OCI-LY1 (cell line): ENCODE measurements around the gene HMCN2.
"Not testable (repeated sequence)": the region's sequence is repeated elsewhere in the genome, so short reads cannot be mapped to it uniquely, and the experiment has no call there.

Experiments
- H2AFZ ChIP-seq: fragments of 200-600 bp; sonication (generic), shearing (Covaris generic); 2 replicates; pipeline ENCODE4 v1.6.0; 2014; ENCODE audit warnings: antibody characterized with exemption, mild to moderate bottlenecking, low read length
- H3F3A ChIP-seq: fragments of 200-600 bp; sonication (generic), shearing (Covaris generic); 2 replicates; pipeline ENCODE4 v1.6.0; 2014; ENCODE audit warnings: mild to moderate bottlenecking, antibody characterized with exemption, low read length, moderate library complexity; ENCODE audit not compliant: insufficient read depth
- H3K27ac ChIP-seq: fragments of 200-600 bp; sonication (generic); 2 replicates; pipeline ENCODE4 v1.5.1; 2014; ENCODE audit warnings: low read length, mixed run types, mild to moderate bottlenecking, low read depth; ENCODE audit not compliant: poor library complexity, severe bottlenecking
- H3K27me3 ChIP-seq: fragments of 200-600 bp; sonication (generic); 2 replicates; pipeline ENCODE4 v1.6.0; 2014; ENCODE audit warnings: antibody characterized with exemption, mild to moderate bottlenecking, low read length, moderate library complexity; ENCODE audit not compliant: insufficient read depth
- H3K36me3 ChIP-seq: fragments of 200-600 bp; sonication (generic); 2 replicates; pipeline ENCODE4 v1.6.1; 2014; ENCODE audit warnings: mild to moderate bottlenecking, antibody characterized with exemption, low read length, moderate library complexity, mixed read lengths; ENCODE audit not compliant: insufficient read depth
- H3K4me1 ChIP-seq: fragments of 200-600 bp; sonication (generic); 2 replicates; pipeline ENCODE4 v1.5.1; 2014; ENCODE audit warnings: mild to moderate bottlenecking, low read length, moderate library complexity; ENCODE audit not compliant: insufficient read depth, severe bottlenecking
- H3K4me2 ChIP-seq: fragments of 200-600 bp; sonication (generic), shearing (Covaris generic); 2 replicates; pipeline ENCODE4 v1.6.1; 2014; ENCODE audit warnings: low read length
- H3K4me3 ChIP-seq: fragments of 200-600 bp; sonication (generic); 2 replicates; pipeline ENCODE4 v1.5.1; 2014; ENCODE audit warnings: low read length, low read depth, mild to moderate bottlenecking, mixed read lengths; ENCODE audit not compliant: poor library complexity, severe bottlenecking
- H3K79me2 ChIP-seq: fragments of 200-600 bp; shearing (Covaris generic); 2 replicates; pipeline ENCODE4 v1.6.1; 2016; ENCODE audit warnings: mixed run types, low read length, mixed read lengths; ENCODE audit not compliant: insufficient read depth
- H3K9ac ChIP-seq: fragments of 200-600 bp; sonication (generic), shearing (Covaris generic); 2 replicates; pipeline ENCODE4 v1.6.1; 2014; ENCODE audit warnings: mild to moderate bottlenecking, low read length, mixed read lengths
- H3K9me2 ChIP-seq: fragments of 200-600 bp; sonication (generic), shearing (Covaris generic); 2 replicates; pipeline ENCODE4 v1.6.1; 2014; ENCODE audit warnings: low read depth, mild to moderate bottlenecking, low read length, mixed read lengths
- H3K9me3 ChIP-seq: fragments of 200-600 bp; shearing (Covaris generic); 2 replicates; pipeline ENCODE4 v1.6.1; 2014; ENCODE audit warnings: low read length, mixed read lengths
- H4K20me1 ChIP-seq: fragments of 200-600 bp; sonication (generic), shearing (Covaris generic); 2 replicates; pipeline ENCODE4 v1.6.0; 2016; ENCODE audit warnings: mild to moderate bottlenecking, low read length; ENCODE audit not compliant: insufficient read depth
- CTCF ChIP-seq: fragments of 200-600 bp; sonication (generic), shearing (Covaris generic); IDR thresholded peaks from 2 replicates; pipeline ENCODE4 v1.5.1; 2017; ENCODE audit warnings: mild to moderate bottlenecking, antibody characterized with exemption, low read length, moderate library complexity, mixed read lengths
- EZH2 ChIP-seq: fragments of 200-600 bp; sonication (generic), shearing (Covaris generic); IDR thresholded peaks from 2 replicates; pipeline ENCODE4 v1.8.0; 2017; ENCODE audit warnings: borderline replicate concordance, mixed run types, mild to moderate bottlenecking, antibody characterized with exemption, low read length, moderate library complexity, mixed read lengths

The HMCN2 gene

DNA sequence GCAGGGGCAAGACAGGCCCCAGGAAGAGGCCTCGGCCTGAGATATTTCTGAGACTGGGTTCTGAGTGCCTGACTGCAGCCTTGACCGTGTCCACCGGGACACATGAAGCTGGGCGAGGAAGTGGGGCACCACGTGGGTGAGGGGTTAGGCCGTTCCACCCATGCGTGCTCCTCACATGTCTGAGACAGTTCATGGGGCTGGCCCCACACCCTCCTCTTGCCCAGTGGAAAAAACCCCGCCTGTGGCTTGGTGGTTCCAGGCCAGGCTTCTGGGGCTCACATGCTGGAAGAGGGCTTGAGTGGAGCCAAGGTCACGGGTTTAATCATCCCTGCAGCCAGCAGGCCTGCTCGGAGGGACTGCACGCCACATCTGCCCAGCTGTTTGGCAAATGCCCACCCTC, 11.4 kb downstream of the HMCN2 start:
- Histone ChIP-seq H3K27ac (no peak overlapping the region), H3K36me3 (no peaks in the 10 kb centered on the region), H4K20me1 (no peaks in the 10 kb centered on the region), H3K4me2 (no peak overlapping the region), H3K4me1 (no peaks in the 10 kb centered on the region), H3K9ac (no peak overlapping the region), H3K27me3 (no peaks in the 10 kb centered on the region; the same call in 1 of the 2 replicates), H2AFZ (no peak overlapping the region), H3K9me2 (no peaks in the 10 kb centered on the region), H3K4me3 (no peak overlapping the region), H3K79me2 (no peaks in the 10 kb centered on the region), H3K9me3 (no peaks in the 10 kb centered on the region), H3F3A (no peaks in the 10 kb centered on the region)
- TF ChIP-seq EZH2 (no peak), CTCF (no peak)

- H3K4me3 ChIP-seq, H3K79me2 ChIP-seq, H3K4me2 ChIP-seq, H3K36me3 ChIP-seq, H3K9me3 ChIP-seq, H3F3A ChIP-seq, H4K20me1 ChIP-seq, H3K9me2 ChIP-seq, H3K27ac ChIP-seq, H3K9ac ChIP-seq, H3K27me3 ChIP-seq, H2AFZ ChIP-seq, H3K4me1 ChIP-seq: not testable (repeated sequence)
Observed at GRCh38 chr9:130277525-130277924, 12.0 kb downstream of the HMCN2 start.

GRCh38 chr9:130283539-130284248, 18.1 kb downstream of the HMCN2 start:
- H3K27ac ChIP-seq = no peak overlapping the region
- H3K4me1 ChIP-seq = no peaks in the 10 kb centered on the region
- H3K9me2 ChIP-seq = no peaks in the 10 kb centered on the region
- no peaks in the 10 kb centered on the region for H4K20me1 ChIP-seq
- H3K4me3 ChIP-seq = no peak overlapping the region
- H3K4me2 ChIP-seq = no peak overlapping the region
- no peaks in the 10 kb centered on the region for H3K27me3 ChIP-seq
- H2AFZ ChIP-seq = no peak overlapping the region
- H3K36me3 ChIP-seq = no peaks in the 10 kb centered on the region
- TF ChIP-seq CTCF = no peak
- TF ChIP-seq EZH2 = no peak
- no peaks in the 10 kb centered on the region for H3K79me2 ChIP-seq
- H3F3A ChIP-seq = no peaks in the 10 kb centered on the region
- H3K9ac ChIP-seq = no peak overlapping the region
- no peaks in the 10 kb centered on the region for H3K9me3 ChIP-seq

GRCh38 chr9:130284249-130284625, 18.7 kb downstream of the HMCN2 start:
- H3K79me2 ChIP-seq = no peaks in the 10 kb centered on the region

More at GRCh38 chr9:130284249-130284625, 18.7 kb downstream of the HMCN2 start:
- Histone ChIP-seq H3K4me2 (no peak overlapping the region), H3F3A (no peaks in the 10 kb centered on the region), H3K9ac (no peak overlapping the region), H3K4me3 (no peak overlapping the region), H3K36me3 (no peaks in the 10 kb centered on the region), H2AFZ (no peak overlapping the region), H3K9me2 (no peaks in the 10 kb centered on the region), H3K4me1 (no peaks in the 10 kb centered on the region), H3K27ac (no peak overlapping the region), H4K20me1 (no peaks in the 10 kb centered on the region), H3K27me3 (no peaks in the 10 kb centered on the region), H3K9me3 (no peaks in the 10 kb centered on the region)
- TF ChIP-seq EZH2 = no peak
- TF ChIP-seq CTCF = no peak
